Esophagus (tissue), 2 donors: ENCODE measurements around the gene C17orf113. TPM values are rescaled to one million over a fixed set of nuclear protein-coding genes. Genes with fewer than 3 reads are reported as not detected.

ENCODE experiments used
- H3K27ac ChIP-seq, 2 donors: one replicate each; pipeline ENCODE4 v1.5.1; 2013; ENCODE audit warnings: low read depth in 2 of 2, mild to moderate bottlenecking in 2 of 2, inconsistent platforms in 1 of 2, low read length in 1 of 2, moderate library complexity in 1 of 2
- H3K27me3 ChIP-seq, 2 donors: one replicate each; pipeline ENCODE4 v1.6.1; 2013; ENCODE audit warnings: low read length in 2 of 2, control low read depth in 1 of 2, mild to moderate bottlenecking in 1 of 2; ENCODE audit not compliant: insufficient read depth in 2 of 2, control insufficient read depth in 1 of 2
- H3K36me3 ChIP-seq, 2 donors: one replicate each; pipeline ENCODE4 v1.6.1; 2013; ENCODE audit warnings: low read length in 1 of 2; ENCODE audit not compliant: control insufficient read depth in 2 of 2, insufficient read depth in 2 of 2
- H3K4me1 ChIP-seq, 2 donors: one replicate each; pipeline ENCODE4 v1.6.1; 2013; ENCODE audit warnings: low read length in 1 of 2; ENCODE audit not compliant: control insufficient read depth in 2 of 2, insufficient read depth in 2 of 2
- H3K4me3 ChIP-seq, 2 donors: one replicate each; pipeline ENCODE4 v1.5.1; 2013; ENCODE audit warnings: low read length in 2 of 2, mild to moderate bottlenecking in 2 of 2, low read depth in 1 of 2, moderate library complexity in 1 of 2
- H3K9me3 ChIP-seq, 2 donors: one replicate each; pipeline ENCODE4 v1.6.1; 2013; ENCODE audit warnings: mild to moderate bottlenecking in 2 of 2, low read depth in 1 of 2, low read length in 1 of 2, moderate library complexity in 1 of 2; ENCODE audit not compliant: control insufficient read depth in 2 of 2, insufficient read depth in 1 of 2
- WGBS, 2 donors: extraction: QIAGEN DNeasy Blood & Tissue Kit; methylation state at CpG; one replicate each; pipeline ENCODE4 v1.1.7; 2013; 5-methylcytosine and 5-hydroxymethylcytosine counted together
- polyA plus RNA-seq, 2 donors: library from polyadenylated mRNA; stranded (reverse); fragments of 200-250 nt; gene quantifications; one replicate each; pipeline ENCODE4 v1.2.3, GENCODE V29; 2013
- donor health status: healthy with polysubstance abuse.
- donor health status: Bipolar disorder and iron deficiency.

Gene C17orf113
- polyA plus RNA-seq, 2 donors: 0.32 to 0.39 TPM

DNA sequence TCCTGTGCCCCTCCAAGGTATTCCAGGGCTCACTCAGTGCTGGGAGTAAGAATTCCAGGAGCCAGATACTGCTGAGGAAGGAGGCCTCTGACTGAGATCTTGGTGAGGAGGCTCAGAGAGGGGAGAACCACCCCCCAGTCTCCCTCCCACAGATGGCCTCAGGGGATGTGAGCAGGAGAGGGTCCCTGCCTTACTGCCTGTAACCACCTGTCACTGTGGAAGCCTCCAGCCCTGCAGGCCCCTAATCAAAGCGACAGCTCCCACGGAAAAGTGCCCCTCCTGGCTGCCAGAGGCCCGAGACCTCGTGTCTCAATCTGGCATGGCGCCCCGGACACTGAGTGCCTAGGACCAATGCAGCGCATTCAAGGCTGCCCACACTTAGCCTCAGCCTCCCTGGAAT lies 7.7 kb upstream of the C17orf113 start:
- H3K27me3 ChIP-seq: peaks cover 0 to 1% of the 10 kb centered on the region in 2 donors
- WGBS, 2 donors: 62 to 69% methylated on average over 7 of the region's 7 CpGs
- H3K27ac ChIP-seq: no peak overlapping the region
- no peaks in the 10 kb centered on the region for H3K9me3 ChIP-seq
- no peak overlapping the region for H3K4me3 ChIP-seq
- H3K4me1 ChIP-seq: no peaks in the 10 kb centered on the region
- no peaks in the 10 kb centered on the region for H3K36me3 ChIP-seq

DNA sequence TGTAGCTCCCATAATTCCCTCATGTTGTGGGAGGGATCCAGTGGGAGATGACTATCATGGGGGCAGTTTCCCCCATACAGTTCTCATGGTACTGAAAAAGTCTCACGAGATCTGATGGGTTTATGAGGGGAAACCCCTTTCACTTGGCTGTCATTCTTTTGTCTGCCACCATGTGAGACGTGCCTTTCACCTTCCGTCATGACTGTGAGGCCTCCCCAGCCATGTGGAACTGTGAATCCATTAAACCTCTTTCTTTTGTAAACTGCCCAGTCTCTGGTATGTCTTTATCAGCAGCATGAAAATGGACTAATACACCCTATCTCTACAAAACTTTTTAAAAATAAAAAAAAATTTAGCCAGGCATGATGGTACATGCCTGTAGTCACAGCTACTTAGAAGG lies 6.2 kb upstream of the C17orf113 start:
- H3K4me3 ChIP-seq: no peak overlapping the region
- peaks cover 0 to 5% of the 10 kb centered on the region in 2 donors for H3K27me3 ChIP-seq
- H3K4me1 ChIP-seq: no peaks in the 10 kb centered on the region
- 65 to 78% methylated on average over 3 of the region's 3 CpGs for WGBS, 2 donors
- no peaks in the 10 kb centered on the region for H3K36me3 ChIP-seq
- no peak overlapping the region for H3K27ac ChIP-seq
- no peaks in the 10 kb centered on the region for H3K9me3 ChIP-seq

DNA sequence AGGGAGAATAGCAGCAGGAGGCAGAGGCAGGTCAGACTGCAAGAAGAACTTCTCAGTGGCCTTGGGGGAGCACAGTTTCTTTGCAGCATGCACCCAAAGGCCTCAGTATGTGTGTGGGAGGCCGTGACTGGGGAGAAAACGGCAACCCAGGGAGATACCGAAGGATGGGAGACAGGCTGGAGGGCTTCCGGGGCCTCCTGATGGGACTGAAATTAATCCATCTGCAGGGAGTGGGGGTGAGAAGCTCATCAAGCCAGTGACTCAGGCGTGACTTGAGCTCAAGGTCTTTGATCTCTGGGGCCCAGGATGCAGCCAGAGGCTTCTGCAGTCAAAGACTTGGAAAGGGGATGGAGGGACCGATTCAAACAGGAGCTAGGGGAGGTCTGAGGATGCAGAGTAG lies 5.1 kb upstream of the C17orf113 start:
- WGBS, 2 donors: 41 to 64% methylated on average over 6 of the region's 6 CpGs
- Histone ChIP-seq H3K4me1 (no peaks in the 10 kb centered on the region), H3K36me3 (no peaks in the 10 kb centered on the region), H3K27me3 (peaks cover 0 to 5% of the 10 kb centered on the region in 2 donors), H3K4me3 (no peak overlapping the region), H3K9me3 (no peaks in the 10 kb centered on the region), H3K27ac (no peak overlapping the region)

DNA sequence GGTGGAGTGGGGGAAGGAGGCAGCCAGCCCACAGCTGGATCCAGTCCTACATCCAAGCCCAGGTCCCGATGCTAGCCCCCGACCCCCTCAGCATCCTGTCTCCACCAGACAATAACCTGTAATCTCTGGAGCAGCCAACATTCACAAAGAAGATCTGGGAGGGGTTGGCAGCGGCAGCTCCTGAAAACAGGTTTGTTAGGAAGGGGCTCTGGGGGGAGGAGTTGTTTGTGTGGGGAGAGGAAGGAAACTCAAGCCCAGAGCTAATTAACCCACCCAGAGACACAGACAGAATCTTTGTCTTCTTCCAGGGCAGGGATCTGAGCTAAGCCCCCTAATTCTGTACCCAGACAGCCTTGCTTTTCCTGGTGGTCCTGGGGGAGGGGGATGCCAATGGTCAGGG lies 4.6 kb upstream of the C17orf113 start:
- WGBS, 2 donors: 22 to 29% methylated on average over 3 of the region's 3 CpGs
- H3K4me1 ChIP-seq: no peaks in the 10 kb centered on the region
- H3K36me3 ChIP-seq: no peaks in the 10 kb centered on the region
- no peaks in the 10 kb centered on the region for H3K9me3 ChIP-seq
- H3K27ac ChIP-seq: no peak overlapping the region
- peaks cover 0 to 5% of the 10 kb centered on the region in 2 donors for H3K27me3 ChIP-seq
- H3K4me3 ChIP-seq: no peak overlapping the region

GRCh38 chr17:42053731-42054500 lies 3.5 kb upstream of the C17orf113 start:
- no peaks in the 10 kb centered on the region for H3K36me3 ChIP-seq
- no peak overlapping the region for H3K4me3 ChIP-seq
- no peaks in the 10 kb centered on the region for H3K9me3 ChIP-seq
- no peaks in the 10 kb centered on the region for H3K4me1 ChIP-seq
- H3K27ac ChIP-seq: no peak overlapping the region
- peaks cover 0 to 5% of the 10 kb centered on the region in 2 donors for H3K27me3 ChIP-seq
- WGBS, 2 donors: 39 to 40% methylated on average over 12 of the region's 12 CpGs

GRCh38 chr17:42052346-42052877 lies 2.0 kb upstream of the C17orf113 start:
- WGBS, 2 donors: 76 to 77% methylated on average over 6 of the region's 6 CpGs
- peaks cover 0 to 5% of the 10 kb centered on the region in 2 donors for H3K27me3 ChIP-seq

GRCh38 chr17:42051645-42052044 lies 1.2 kb upstream of the C17orf113 start:
- no peaks in the 10 kb centered on the region for H3K36me3 ChIP-seq
- peaks cover 0 to 5% of the 10 kb centered on the region in 2 donors for H3K27me3 ChIP-seq
- WGBS, 2 donors: 88 to 91% methylated on average over 7 of the region's 7 CpGs
- no peak overlapping the region for H3K27ac ChIP-seq
- no peaks in the 10 kb centered on the region for H3K4me1 ChIP-seq
- no peaks in the 10 kb centered on the region for H3K9me3 ChIP-seq
- H3K4me3 ChIP-seq: no peak overlapping the region

More at GRCh38 chr17:42052346-42052877, 2.0 kb upstream of the C17orf113 start:
- Histone ChIP-seq H3K4me1 (no peaks in the 10 kb centered on the region), H3K9me3 (no peaks in the 10 kb centered on the region), H3K36me3 (no peaks in the 10 kb centered on the region), H3K27ac (no peak overlapping the region), H3K4me3 (no peak overlapping the region)

- Histone ChIP-seq H3K9me3 (no peaks in the 10 kb centered on the region), H3K27ac (no peak overlapping the region), H3K4me1 (no peaks in the 10 kb centered on the region), H3K36me3 (no peaks in the 10 kb centered on the region), H3K4me3 (peak overlapping the region; percentile 38 to 45), H3K27me3 (peaks cover 0 to 5% of the 10 kb centered on the region in 2 donors)
- 50 to 53% methylated on average over 8 of the region's 8 CpGs for WGBS, 2 donors
Observed at GRCh38 chr17:42051013-42051400, 606 bp upstream of the C17orf113 start.

- no peak overlapping the region for H3K27ac ChIP-seq
- H3K9me3 ChIP-seq: no peaks in the 10 kb centered on the region
- WGBS, 2 donors: 0% methylated on average over 6 to 7 of the region's 7 CpGs
- H3K4me1 ChIP-seq: no peaks in the 10 kb centered on the region
- peak overlapping the region; percentile 45 to 56 for H3K4me3 ChIP-seq
- peaks cover 0 to 5% of the 10 kb centered on the region in 2 donors for H3K27me3 ChIP-seq
- H3K36me3 ChIP-seq: no peaks in the 10 kb centered on the region
Observed at GRCh38 chr17:42049834-42050392, 488 bp downstream of the C17orf113 start.
